ENCODE results near the gene APOD.
A peak's percentile ranks its signal among the peaks of the same experiment; 100 is the strongest.

Gene APOD

GRCh38 chr3:195584543-195584870 lies 767 bp upstream of the APOD start:
- DNase-seq, result no peak

DNA sequence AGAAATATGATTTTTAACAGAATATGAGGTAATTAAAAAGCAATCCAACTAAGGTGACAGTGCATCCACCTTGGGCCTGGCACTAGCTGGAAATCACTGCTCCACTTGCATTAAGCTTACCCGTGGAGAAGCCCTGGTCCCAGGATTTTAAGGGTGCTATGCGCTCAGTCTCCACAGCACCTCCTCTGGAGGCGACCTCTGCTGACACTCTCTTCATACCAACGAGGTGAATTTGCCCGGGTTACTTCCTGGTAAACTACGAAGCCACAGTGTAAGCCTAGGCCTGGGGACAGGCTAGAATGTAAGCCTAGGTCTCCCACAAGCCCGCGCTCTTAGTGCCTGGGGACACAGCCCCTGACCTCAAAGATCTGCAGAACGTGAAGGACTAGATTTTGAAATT lies 793 bp downstream of the APOD start:
- DNase-seq, result no peak

GRCh38 chr3:195580744-195581443 lies 2.8 kb downstream of the APOD start:
- DNase-seq, result no peak

- DNase-seq, result no peak
These were observed 4.5 kb downstream of the APOD start for GRCh38 chr3:195579281-195579680.

GRCh38 chr3:195578565-195578964 lies 5.2 kb downstream of the APOD start:
- DNase-seq, result no peak

GRCh38 chr3:195577645-195578177 lies 6.0 kb downstream of the APOD start:
- no peak for DNase-seq

DNA sequence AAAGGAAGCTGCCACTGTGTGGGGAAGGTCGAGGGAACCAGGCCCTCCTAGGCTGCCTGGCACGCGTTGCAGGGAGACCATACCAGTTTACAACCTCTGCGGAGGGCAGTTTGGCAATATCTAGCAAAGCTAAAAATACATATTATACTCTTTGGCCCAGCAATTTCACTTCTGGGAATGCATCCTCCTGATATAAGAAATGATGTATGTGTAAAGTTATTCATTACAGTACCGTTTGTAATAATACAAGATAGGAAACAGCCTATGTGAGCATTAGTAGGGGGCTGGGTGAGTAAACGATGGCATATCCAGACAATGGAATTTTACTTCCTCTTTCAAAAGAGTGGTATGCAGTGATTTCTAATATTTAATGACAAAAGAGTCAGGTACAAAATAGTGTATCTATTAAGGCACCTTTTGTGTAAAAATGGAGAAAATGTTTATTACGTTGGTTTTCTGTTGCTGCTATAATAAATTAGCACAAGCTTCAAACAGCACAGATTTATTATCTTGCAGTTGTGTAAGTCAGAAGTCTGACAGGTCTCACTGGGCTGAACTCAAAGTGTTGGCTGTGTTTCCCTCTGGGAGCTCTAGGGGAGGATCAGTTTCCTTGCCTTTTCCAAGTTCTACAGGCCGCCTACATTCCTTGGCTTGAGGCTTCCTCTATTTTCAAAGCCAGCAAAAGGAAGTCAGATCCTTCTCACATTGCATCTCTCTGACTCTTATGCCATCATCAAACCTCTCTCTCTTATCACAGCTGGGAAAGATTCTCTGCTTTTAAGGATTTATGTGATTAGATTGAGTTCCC lies 9.0 kb downstream of the APOD start:
- DNase-seq, result no peak

- no peak for DNase-seq
These were observed 9.9 kb downstream of the APOD start for GRCh38 chr3:195573611-195574496.

DNA sequence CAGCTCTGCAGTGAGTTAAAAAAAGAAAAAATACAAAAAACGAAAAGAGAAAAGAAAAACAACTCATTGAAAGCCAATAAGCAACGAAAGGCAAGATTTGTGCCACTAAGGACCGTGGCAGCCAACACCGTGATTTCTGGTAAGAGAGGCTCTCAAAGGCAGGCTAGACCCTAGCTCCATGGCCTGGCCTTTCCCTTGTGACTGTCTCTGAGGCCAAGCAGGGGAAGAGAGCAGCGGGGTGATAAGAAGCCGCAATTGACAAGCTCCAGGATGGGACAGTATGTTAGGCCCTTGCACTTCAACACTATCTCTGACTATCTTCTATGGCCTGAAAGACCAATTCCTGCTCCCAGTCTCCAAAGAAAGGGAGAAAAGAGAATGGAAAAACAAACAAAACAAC lies 12.4 kb downstream of the APOD start:
- no peak for DNase-seq

GRCh38 chr3:195570912-195571311 lies 12.8 kb downstream of the APOD start:
- DNase-seq, result no peak

GRCh38 chr3:195570344-195570743 lies 13.4 kb downstream of the APOD start:
- no peak for DNase-seq

- DNase-seq, result no peak
These were observed 15.1 kb downstream of the APOD start for GRCh38 chr3:195568630-195569029.

DNA sequence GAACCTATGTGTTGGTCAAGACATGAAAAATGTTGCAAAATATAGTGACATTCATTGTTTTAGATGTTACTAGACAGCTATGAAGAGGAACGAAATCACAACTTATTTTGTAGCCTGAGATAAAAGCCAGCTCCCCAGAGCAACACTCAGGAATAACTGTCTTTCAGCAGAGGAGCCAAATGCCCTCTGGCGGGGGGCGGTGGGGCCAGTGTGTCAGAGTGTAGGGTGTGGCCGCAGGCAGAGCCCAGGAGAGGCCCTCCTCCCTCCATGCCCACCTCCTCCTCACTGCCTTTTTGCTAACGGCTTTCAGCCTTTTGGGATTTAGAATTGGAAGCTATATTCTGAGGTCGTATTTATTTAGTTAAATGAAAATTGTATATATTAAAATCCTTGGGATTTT lies 16.9 kb downstream of the APOD start:
- DNase-seq, result no peak

DNA sequence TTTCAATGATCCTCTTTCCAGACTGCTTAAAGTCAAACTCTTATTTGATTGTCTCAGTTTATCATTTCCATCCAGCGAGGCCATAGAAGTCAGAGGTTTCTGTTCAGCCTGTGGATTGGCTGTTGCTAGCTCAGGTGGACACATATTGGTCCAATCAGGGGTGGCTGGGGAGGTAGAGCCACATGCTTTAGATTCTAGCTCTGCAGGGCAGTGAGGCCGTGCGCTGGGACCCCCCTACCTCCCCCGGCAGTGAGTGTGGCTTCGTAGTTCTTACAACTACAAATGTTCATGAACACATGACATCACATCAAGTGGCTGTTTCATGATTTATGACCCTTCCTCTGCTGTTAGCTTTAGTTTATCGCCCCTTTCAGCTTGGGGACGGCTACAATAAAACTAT lies 18.0 kb downstream of the APOD start:
- DNase-seq, result no peak

GRCh38 chr3:195563317-195563716 lies 20.4 kb downstream of the APOD start:
- DNase-seq, result no peak

- no peak for DNase-seq
These were observed 23.9 kb downstream of the APOD start for GRCh38 chr3:195559723-195560409.

GRCh38 chr3:195558602-195559001 lies 25.1 kb downstream of the APOD start:
- no peak for DNase-seq

- DNase-seq, result no peak
These were observed 26.4 kb downstream of the APOD start for GRCh38 chr3:195557322-195557721.

DNA sequence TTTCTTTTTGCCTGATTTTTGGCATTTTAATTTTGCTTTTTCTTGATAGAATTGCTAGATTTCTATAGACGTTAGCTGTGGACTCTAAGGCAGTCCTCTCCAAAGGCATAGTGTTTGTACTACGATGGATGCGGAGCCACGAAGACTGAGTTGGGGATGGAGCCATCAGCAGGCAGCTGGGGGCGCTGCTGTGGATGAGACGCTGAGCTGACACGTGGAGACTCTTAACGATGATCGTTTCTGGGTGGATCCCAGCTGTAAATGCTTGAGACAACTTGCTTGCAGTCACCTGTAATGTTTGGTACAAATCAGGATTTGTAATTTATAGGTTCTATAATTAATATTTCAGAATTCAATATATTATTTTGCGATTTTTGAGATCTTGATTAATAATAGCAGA lies 27.4 kb downstream of the APOD start:
- DNase-seq, result peak; percentile 41

DNA sequence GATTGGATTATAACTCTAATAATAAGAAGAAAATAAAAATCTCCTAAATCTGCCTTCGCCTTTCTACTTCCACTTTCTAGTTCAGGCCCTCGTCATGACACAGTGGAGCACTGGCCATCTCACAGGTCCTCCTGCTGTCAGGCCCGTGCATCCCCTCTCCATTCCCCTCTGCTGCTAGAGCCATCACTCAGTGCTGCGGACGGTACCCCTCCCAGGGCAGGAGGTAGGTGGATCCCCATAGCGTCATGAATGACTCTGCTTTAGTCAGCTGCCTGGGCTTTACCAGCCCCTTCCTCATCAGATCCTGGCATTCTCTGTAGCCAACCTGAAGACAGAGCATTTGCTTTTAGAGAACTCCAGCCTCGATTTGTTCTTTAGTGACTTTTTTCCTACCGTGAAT lies 28.6 kb downstream of the APOD start:
- peak; percentile 51 for DNase-seq

GRCh38 chr3:195554458-195554857 lies 29.3 kb downstream of the APOD start:
- peak; percentile 40 for DNase-seq

DNA sequence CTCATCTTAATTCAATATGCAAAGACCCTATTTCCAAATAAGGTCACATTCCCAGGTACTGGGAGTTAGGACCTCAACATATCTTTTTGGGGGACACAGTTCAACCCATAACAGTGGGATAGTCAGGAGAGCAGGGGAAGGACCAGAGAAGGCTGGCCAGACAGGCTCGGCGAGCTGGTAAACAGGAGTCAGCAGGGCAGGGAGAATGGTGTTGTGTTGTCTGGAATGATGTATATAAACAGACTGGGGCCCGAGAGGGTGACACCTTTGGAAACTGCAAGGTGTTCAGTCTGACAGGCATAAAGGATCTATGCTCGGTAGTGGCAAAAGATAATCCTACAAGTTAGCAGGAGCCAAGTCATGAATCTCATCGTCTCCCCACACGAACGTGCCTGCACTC lies 30.5 kb downstream of the APOD start:
- DNase-seq, result no peak
